GM21381 (cell line): Measurements from ENCODE around the gene AURKB.
"Not testable (repeated sequence)": the region's sequence is repeated elsewhere in the genome, so short reads cannot be mapped to it uniquely, and the experiment has no call there.

Experiments
- ATAC-seq: cut with Tn5 transposase; IDR thresholded peaks from one replicate; pipeline ENCODE4 v1.9.1; 2021; ENCODE audit warnings: mild to moderate bottlenecking, moderate library complexity; ENCODE audit not compliant: unreplicated experiment

AURKB gene

DNA sequence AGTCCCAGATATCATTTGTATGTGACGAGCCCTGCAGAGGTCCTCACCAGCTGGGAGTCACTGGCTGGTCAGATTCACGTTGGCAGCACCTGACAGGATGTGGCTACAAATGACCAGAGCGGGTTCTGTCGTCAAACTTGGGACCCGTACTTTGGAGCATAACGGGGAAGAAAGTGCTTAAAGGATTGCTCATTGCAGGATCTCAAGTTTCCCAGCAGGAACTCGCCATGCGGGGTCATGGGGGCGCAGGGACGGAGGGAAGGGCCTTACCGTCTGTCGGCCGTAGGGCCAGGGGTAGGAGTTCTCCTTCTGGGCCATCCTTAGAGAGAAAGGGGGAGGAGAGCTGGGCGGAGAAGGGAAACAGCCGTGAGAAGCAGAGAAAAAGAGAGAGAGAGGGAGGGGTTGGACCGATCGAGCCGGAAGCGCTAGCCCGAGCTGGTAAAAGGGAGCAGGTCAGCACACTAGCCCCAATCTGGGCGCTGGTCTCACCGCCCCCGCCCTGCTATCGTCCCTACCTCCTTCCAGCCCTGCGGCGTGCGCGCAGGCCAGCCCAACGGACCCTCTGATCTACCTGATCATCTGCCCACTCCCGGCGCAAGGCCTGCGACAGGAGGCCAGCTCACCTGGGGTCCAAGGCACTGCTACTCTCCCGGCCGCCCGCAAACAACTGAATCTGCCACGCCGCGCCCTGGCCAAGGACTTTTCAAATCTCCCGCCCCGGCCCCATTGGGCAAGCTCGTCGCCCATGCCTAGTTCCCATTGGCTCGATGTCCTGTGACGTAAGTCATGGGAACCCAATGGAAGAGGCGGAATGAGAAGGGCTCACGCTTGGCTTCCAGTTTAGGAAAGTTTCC lies at the start of gene AURKB:
Gene AURKB (minus strand): TSS at position 669 of the 854 bp plus-strand sequence. CDS start 351 bp downstream, at position 318.
- ATAC-seq: peak; percentile 87

DNA sequence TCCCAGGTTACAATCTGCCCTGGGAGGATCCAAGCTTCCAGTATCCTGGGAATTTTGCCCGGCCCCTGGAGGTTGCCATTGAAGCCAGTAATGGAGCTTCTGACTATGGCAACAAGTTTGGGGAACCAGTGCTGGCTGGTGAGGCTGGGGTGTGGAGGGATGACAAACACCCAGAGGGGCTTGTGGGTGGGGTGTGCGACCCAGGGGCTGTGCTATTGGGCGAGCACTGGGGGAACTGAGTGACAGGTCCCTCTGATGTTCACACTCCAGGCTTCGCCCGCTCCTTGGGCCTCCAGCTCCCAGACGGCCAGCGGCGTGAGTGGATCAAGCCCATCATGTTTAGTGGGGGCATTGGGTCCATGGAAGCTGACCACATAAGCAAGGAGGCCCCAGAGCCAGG lies 47.4 kb upstream of the AURKB start:
- no peak for ATAC-seq

DNA sequence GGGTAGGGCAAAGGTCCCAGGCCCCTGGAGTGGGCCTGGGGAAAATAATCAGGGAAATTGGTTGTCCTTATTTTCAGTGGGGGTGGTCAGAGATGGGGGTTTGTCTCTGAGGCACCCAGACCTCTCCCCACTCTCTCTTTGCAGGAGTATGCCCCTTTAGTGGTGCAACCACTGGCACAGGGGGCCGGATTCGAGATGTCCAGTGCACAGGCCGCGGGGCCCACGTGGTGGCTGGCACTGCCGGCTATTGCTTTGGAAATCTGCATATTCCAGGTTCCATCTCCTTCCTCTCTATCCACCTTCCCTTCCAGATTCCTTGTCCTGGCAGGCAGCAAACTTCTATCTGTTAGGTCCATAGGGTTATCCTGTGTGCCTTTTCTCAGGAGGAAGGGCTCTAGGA lies 46.3 kb upstream of the AURKB start:
- no peak for ATAC-seq

DNA sequence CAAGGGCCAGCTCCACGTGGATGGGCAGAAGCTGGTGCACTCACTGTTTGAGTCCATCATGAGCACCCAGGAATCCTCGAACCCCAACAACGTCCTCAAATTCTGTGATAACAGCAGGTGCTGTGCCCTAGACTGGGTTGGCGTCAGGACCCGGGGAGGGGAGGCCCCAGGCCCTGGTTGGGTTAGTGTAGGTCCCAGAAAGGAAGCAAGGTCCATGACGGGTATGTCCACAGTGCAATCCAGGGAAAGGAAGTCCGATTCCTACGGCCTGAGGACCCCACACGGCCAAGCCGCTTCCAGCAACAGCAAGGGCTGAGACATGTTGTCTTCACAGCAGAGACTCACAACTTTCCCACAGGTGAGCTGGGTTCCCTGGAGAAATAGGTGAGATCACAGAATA lies 45.9 kb upstream of the AURKB start:
- no peak for ATAC-seq

DNA sequence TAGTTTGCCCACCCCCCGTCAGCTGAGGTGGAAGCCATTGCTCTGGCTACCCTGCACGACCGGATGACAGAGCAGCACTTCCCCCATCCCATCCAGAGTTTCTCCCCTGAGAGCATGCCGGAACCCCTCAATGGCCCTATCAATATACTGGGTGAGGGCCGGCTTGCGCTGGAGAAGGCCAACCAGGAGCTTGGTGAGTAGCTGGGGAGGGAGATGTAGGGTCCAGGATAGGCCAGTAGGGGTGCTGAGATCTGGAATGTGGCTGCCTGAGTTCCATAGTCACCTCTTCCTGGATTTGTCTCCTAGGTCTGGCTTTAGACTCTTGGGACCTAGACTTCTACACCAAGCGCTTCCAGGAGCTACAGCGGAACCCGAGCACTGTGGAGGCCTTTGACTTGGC lies 45.1 kb upstream of the AURKB start:
- no peak for ATAC-seq

DNA sequence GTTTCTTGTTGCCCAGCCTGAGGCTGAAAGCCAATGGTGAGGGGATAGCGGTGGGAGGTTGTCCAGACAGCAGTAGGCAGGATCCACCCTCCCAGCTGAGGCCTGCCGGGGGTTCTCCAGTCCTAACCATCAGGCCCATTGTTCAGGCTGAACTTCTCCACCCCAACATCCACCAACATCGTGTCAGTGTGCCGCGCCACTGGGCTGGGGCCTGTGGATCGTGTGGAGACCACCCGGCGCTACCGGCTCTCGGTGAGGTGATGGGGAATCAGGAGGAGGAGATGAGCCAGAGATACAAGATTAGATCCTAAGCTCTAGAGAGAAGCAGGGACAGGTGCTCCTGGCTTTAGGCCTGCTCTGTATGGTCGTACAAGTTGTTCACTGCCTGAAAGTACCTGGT lies 44.5 kb upstream of the AURKB start:
- ATAC-seq: no peak

DNA sequence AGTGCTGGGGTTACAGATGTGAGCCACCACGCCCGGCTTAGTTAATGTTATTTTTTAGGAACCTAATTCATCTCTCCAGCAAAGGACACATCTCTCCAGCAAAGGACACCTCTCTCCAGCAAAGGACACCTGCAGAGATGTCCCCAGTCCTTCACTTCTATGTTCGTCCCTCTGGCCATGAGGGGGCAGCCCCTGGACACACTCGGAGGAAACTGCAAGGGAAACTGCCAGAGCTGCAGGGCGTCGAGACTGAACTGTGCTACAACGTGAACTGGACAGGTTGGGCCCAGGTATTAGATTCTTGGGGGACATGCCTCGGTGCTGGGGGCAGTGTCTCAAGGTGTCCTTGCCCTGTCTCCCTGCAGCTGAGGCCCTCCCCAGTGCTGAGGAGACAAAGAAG lies 43.4 kb upstream of the AURKB start:
- no peak for ATAC-seq

DNA sequence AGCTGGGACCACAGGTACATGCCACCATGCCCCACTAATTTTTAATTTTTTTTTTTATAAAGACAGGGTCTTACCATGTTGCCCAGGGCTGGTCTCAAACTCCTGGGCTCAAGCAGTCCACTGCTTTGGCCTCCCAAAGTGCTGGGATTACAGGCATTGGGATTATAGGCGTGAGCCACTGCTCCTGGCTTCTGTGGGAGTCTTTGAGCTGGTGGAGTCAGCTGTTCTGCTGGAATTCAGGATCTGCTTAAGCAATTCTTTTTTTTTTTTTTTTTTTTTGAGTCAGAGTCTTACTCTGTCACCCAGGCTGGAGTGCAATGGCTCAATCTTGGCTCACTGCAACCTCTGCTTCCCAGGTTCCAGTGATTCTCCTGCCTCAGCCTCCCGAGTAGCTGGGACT lies 41.0 kb upstream of the AURKB start:
- not testable (repeated sequence) for ATAC-seq

DNA sequence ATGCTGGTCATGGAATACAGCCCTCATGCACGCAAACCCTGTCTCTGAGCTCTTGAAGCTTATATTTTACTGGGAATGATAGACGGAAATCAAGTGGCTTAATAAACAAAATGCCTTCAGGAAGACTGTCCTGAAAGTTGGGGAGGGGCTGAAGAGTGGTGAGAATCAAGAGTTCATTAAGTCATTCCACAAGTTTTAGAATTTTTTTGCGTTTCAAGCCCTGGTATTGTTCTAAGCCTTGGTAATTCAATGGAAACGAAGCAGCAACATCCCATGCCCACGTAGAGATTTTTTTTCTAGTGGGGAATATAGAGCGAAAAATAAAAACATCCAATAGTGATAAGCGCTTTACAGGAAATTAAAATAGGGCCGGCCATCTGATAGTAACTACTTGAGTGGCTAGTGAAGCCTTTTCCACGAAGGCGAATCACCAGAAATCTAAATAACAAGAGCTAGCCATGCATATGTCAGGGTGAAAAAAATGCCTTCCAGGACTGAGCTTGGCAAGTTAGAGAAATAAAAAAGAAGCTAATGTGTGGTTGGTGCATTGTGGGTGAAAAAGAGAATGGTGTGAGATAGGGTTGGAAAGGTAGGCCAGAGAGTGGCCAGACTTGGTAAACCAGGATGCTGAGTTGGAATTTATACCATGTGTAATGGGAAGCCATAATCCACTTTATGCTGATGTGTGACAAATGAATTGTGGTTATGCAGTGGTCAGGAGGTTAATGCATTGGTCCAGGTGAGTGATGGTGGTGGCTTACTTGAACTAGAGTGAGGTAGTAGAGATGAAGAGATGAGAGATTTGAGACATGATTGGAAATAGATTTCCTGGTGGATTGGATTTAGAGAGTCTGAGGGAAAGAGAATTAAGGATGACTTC lies 39.5 kb upstream of the AURKB start:
- no peak for ATAC-seq

DNA sequence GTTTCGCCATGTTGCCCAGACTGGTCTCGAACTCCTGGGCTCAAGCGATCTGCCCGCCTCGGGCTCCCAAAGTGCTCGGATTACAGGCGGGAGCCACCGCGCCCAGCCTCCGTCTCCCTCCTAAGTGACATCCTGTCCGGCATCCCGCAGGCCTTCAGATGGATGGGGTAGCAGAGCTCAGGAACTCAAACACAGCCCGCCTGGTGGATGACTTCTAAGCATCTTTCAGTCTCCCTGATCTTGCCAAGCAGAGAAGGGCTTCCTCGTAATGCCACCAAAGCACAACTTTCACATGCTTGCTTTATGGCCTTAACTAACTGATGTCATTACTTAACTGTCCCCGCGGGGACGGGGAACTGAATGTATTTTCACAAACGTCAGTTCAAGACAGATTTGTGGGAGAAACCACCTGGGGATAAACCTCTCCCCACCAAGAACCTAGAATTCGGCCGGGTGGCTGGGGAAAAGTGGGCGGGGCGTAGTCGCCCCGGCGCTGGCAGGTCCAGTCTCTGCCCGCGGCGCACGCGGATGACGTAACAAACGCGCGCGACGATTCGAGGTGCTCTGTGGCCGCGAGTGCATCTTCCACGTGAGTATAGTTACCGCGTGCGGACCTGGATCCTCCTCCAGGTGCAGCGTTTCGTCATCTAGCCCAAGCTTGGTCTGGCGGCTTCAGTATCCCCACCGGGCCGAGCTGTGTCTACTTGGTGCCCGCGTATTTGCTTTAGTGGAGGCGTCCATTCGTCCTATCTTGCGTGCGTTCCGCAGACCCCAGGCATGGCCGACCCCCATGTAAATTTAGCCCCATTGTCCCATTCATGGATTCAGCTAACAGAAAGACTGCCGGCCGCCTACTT lies 38.6 kb upstream of the AURKB start, which contains the start of gene PFAS:
Gene PFAS (plus strand): TSS at position 539 of the 857 bp plus-strand sequence. CDS start 4,649 bp downstream, outside the sequence.
- peak; percentile 53 for ATAC-seq

DNA sequence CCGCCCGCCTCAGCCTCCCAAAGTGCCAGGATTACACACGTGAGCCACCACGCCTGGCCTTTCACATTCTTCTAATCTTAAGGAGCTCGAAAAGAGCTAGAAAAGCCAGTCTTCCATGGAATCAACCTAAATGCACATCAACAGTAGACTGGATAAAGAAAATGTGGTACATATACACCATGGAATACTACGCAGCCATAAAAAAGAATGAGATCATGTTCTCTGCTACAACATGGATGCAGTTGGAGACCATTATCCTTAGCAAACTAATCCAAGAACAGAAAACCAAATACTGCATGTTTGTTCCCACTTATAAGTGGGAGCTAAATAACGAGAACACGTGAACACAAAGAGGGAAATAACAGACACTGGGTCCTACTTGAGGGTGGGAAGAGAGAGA lies 34.4 kb upstream of the AURKB start:
- no peak for ATAC-seq

DNA sequence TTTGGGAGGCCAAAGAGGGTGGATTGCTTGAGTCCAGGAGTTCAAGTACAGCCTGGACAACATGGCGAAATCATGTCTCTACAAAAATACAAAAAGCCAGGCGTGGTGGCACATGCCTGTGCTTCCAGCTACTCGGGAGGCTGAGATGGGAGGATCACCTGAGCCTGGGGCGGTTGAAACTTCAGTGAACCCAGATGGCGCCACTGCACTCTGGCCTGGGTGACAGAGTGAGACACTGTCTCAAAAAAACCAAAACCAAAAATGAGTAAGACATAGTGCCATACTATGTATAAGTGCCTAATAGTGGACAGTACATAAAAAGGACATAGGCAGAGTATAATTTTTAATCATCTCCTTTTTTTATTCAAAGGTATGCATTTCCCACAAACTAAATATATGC lies 33.5 kb upstream of the AURKB start:
- no peak for ATAC-seq

DNA sequence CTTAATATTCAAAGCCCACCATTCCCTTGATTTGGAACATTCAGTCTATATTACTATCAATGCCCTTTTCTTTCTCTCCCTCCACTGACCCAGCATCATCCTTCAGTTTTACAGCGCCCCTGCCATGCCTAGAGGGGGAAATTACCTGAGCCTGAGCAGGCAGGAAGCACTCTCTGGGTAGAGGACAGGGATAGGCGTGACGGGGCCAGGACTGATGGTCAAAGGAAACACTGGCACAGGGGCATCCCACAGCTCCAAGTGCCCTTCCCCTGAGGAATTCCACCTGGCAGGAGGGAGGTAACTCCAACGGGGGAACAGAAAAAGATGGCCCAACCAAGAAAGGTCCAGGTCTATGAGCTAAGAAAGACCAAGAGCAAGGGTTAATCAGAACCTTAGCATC lies 27.5 kb upstream of the AURKB start:
- no peak for ATAC-seq

DNA sequence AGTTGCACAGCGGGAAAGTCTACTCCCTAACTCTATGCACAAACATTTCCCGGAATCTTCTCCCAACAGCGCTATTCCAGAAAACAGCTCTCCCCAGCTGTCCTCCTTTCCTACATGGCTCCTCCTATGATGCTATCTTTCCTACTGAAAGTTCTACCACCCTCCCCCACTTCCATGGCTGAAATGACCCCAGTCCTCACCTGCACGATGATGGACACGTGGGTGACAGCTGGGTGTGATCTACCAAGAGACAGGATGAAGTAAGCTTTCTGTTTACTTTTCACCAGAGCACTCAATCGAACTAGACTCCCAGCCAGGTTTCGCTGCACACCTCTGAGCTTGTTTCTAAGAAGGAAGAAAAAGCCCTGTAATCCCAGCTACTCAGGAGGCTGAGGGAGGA lies 26.8 kb upstream of the AURKB start:
- no peak for ATAC-seq

DNA sequence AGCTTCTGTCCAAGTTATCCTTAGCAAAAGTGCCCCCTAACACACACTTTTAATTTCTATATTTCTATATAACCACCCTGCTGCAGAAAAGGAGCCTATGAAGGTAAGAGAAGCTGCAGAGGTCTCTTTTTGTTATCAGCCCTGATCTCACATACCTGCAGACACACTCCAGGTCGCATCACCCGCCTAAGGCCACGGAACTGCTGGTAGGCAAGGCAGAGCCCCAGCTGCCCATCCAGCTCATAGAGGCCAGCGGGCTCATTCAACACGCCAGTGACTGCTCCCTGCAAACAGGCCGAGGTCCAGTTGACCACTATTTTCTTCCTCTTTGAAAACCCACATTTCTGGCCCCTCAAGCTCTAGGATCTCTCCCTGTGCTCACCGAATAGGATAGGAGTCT lies 25.3 kb upstream of the AURKB start:
- ATAC-seq: no peak

DNA sequence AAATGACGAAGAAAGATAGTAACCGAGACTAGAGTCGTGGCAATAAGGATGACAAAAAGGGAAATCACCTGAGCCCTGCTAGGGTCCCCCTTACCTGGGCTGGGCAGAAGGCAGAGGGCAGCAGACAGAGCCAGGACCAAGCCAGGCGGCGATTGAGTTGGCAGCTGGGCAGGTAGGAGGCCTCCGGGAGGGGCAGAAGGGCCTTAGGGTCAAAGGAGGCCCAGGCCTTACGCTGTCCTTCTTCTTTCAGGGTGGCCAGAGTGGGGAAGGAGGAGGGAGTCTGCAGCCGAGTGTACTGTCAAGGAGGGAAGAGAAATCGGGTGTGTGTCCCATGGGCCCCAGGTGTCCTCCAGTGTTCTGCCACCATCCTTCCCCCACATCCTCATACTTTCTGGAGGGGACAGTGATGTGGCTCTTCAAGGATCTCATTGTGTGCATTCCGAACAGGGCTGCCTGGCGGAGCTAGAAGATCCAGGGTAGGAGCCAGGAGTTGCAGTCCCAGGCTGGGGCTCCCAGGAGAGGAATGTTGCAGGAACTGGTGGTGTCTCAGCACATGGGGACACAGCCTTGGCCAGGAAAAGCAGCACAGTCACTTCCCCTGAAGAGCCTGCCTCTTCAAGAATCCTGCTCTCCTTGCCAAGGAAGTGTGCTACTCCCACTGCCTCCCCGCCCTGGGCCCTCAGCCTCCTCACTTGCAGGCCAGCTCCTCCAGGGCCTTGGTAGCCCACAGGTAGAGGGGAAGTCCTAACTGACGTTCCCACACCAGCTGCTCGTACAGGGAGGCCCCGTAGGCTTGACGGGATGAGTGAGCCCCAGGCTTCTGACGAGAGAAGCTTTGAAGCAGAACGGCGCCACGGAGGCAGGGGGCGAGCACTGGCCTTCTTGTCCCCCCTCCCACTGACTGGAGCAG lies 24.2 kb upstream of the AURKB start:
- no peak for ATAC-seq

DNA sequence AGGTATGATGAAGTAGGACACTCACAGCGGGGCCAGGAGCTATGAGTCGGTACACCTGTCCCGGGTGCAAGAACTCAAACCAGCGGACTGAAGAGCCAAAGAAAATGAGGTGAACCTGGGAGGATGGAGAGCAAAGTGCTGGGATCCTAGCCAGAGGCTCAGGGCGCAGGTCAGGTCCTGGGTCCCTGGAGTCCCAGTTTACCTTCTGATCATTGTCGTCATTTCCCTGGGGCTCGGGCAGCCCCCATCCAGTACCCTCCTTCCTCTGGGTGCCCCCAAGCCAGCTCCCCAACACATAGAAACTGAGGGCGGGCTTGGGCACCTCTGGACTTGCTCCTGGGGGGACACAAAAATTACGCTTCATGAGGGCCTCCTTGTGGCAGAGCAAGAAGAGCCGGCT lies 21.3 kb upstream of the AURKB start:
- ATAC-seq: no peak

DNA sequence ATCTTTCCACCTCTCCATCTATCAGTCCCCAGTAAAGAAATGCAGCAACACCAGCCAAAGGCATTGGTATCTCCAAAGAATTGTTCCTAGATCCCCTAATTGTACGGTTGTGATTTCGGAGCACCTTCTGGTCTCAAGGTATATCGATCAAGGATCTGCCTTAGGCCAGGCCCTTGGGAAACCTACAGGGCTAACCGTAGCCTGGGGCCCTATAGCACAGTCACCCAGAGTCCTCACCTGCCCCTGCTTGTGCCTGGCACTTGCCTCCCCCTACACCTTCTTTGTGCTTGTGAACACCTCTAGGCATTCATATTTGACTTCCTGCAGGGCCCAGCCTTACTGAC lies 16.8 kb upstream of the AURKB start:
- ATAC-seq: no peak

DNA sequence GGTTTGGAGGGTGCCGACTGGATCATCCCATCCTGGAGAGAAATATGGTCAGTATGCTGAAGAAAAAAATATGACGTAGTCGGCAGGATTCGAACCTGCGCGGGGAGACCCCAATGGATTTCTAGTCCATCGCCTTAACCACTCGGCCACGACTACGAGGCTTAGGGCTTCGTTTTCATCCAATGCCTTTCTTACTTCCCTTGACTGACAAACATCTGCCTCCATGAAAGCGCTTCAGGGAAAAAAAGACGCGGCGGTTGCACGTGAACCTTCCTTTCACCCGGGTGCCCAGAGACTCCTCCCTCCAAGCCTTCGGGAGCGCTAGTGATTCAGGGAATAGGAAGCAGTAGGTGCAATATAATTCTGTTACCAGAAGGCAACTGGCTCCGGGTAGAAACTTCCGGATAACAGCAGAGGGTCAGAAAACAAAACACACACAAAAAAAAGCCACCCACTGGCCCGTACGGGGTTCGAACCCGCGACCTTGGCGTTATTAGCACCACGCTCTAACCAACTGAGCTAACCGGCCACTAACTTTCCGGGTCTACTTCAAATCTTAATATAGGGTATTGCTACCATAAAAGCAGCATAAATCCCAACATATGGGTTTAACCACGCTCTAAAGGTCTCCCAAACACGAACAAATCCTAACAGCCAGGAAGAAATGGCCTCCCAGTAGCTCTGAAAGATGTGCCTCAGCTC lies 16.3 kb upstream of the AURKB start:
- ATAC-seq: no peak
